Endothelial cell of umbilical vein (primary cell): ENCODE results near the gene STRBP. TPM values are rescaled to one million over a fixed set of nuclear protein-coding genes. Genes with fewer than 3 reads are reported as not detected.

Experiments
- BruUV-seq: library from RNA; stranded (reverse); fragments of 400-500 nt; replicated peaks from 2 replicates; lab custom pipeline; 2021; lab: Mats Ljungman, UMichigan
- CTCF ChIA-PET: fragments of 300-600, 350-600 bp; sonication (Branson Sonifier 250); formaldehyde crosslinking; loops from one replicate; lab custom pipeline; 2021; ENCODE audit warnings: antibody characterized with exemption, inconsistent platforms; lab: Charles Lee
- POLR2A ChIA-PET: fragments of 300-600, 350-600 bp; sonication (Branson Sonifier 250); formaldehyde crosslinking; loops from one replicate; lab custom pipeline; 2021; ENCODE audit warnings: antibody characterized with exemption, inconsistent platforms; lab: Charles Lee
- DNase-seq: peaks from one replicate; pipeline ENCODE4 v3.0.0-alpha.2; 2011; ENCODE audit warnings: low read depth, low spot score
- FAIRE-seq: peaks from 2 replicates; lab custom pipeline; 2011; peaks lifted over from hg19 to GRCh38; lab: Jason Lieb, UNC
- H2AFZ ChIP-seq: 2 replicates; pipeline ENCODE4 v1.6.0; 2012; ENCODE audit warnings: low read depth, low read length, control low read depth, inconsistent platforms
- H3K27ac ChIP-seq: 2 replicates; pipeline ENCODE4 v1.5.1; 2011; ENCODE audit warnings: low read depth, mild to moderate bottlenecking, control low read depth, low read length, moderate library complexity; ENCODE audit not compliant: insufficient read depth
- H3K27me3 ChIP-seq, 2 experiments: 2 replicates each; pipeline versions ENCODE4 v1.6.0 to v1.6.1; 2011; ENCODE audit warnings: low read length in 2 of 2, mixed read lengths in 1 of 2; ENCODE audit not compliant: control insufficient read depth in 2 of 2, insufficient read depth in 2 of 2
- H3K36me3 ChIP-seq, 2 experiments: 2 replicates in 1 of 2; 3 replicates in 1 of 2; pipeline ENCODE4 v1.5.1; 2011; ENCODE audit warnings: low read length in 2 of 2, mild to moderate bottlenecking in 1 of 2, moderate library complexity in 1 of 2; ENCODE audit not compliant: control insufficient read depth in 2 of 2, insufficient read depth in 2 of 2; ENCODE audit errors: extremely low read depth in 1 of 2
- H3K4me1 ChIP-seq: 3 replicates; pipeline ENCODE4 v1.5.1; 2011; ENCODE audit warnings: mild to moderate bottlenecking, low read length; ENCODE audit not compliant: control insufficient read depth, insufficient read depth; ENCODE audit errors: extremely low read depth
- H3K4me2 ChIP-seq: 2 replicates; pipeline ENCODE4 v1.6.1; 2011; ENCODE audit warnings: low read length, control low read depth, mixed read lengths; ENCODE audit not compliant: insufficient read depth
- H3K4me3 ChIP-seq, 3 experiments: fragments of 200-600 bp in 1 of 3; sonication (generic), shearing (Covaris generic) in 1 of 3; replicated peaks in 1 of 3; 2 replicates each; pipeline ENCODE4 v1.5.1; 2011 to 2016; ENCODE audit warnings: control low read depth in 3 of 3, low read length in 3 of 3, mild to moderate bottlenecking in 2 of 3, inconsistent platforms in 1 of 3, low read depth in 1 of 3, moderate library complexity in 1 of 3; ENCODE audit not compliant: insufficient read depth in 1 of 3
- H3K79me2 ChIP-seq: 2 replicates; pipeline ENCODE4 v1.6.0; 2012; ENCODE audit warnings: low read length, inconsistent platforms; ENCODE audit not compliant: control insufficient read depth, insufficient read depth
- H3K9ac ChIP-seq: replicated peaks from 2 replicates; pipeline ENCODE3; 2011; ENCODE audit warnings: low read length, control low read depth; ENCODE audit not compliant: insufficient read depth; ENCODE audit errors: extremely low read depth
- H3K9me1 ChIP-seq: replicated peaks from 3 replicates; pipeline ENCODE4 v1.6.0; 2011; ENCODE audit warnings: mild to moderate bottlenecking, low read length; ENCODE audit not compliant: control insufficient read depth, insufficient read depth; ENCODE audit errors: extremely low read depth
- H3K9me3 ChIP-seq: replicated peaks from 2 replicates; pipeline ENCODE4 v1.5.1; 2012; ENCODE audit warnings: low read length, inconsistent platforms; ENCODE audit not compliant: control insufficient read depth, insufficient read depth
- H4K20me1 ChIP-seq: replicated peaks from 2 replicates; pipeline ENCODE3; 2011; ENCODE audit warnings: mild to moderate bottlenecking, low read length; ENCODE audit not compliant: control insufficient read depth, insufficient read depth; ENCODE audit errors: extremely low read depth
- CTCF ChIP-seq, 2 donors: IDR thresholded peaks; 1 replicate in 1 of 2; 2 replicates in 1 of 2; pipeline ENCODE4 v1.5.1; 2011; ENCODE audit warnings: low read length in 2 of 2, mild to moderate bottlenecking in 2 of 2, moderate library complexity in 2 of 2, control low read depth in 1 of 2, inconsistent platforms in 1 of 2, low read depth in 1 of 2; ENCODE audit not compliant: insufficient read depth in 1 of 2; ENCODE audit errors: extremely low read depth in 1 of 2
- EZH2 ChIP-seq: IDR thresholded peaks from 2 replicates; pipeline ENCODE4 v1.6.1; 2012; ENCODE audit warnings: borderline replicate concordance, low read depth, mild to moderate bottlenecking, moderate library complexity, low read length, inconsistent platforms; ENCODE audit not compliant: severe bottlenecking
- GATA2 ChIP-seq: IDR thresholded peaks from 2 replicates; pipeline ENCODE4 v1.7.0; 2011; ENCODE audit warnings: low read depth, mild to moderate bottlenecking, moderate library complexity, mixed read lengths, low read length; ENCODE audit not compliant: insufficient read length, insufficient read depth
- JUN ChIP-seq: IDR thresholded peaks from 2 replicates; pipeline ENCODE4 v1.6.1; 2011; ENCODE audit warnings: borderline replicate concordance, low read depth; ENCODE audit not compliant: insufficient read length, insufficient read depth
- MAX ChIP-seq: IDR thresholded peaks from 2 replicates; pipeline ENCODE4 v1.6.1; 2011; ENCODE audit not compliant: insufficient read depth, insufficient read length
- MYC ChIP-seq: IDR thresholded peaks from one replicate; pipeline ENCODE4 v1.6.1; 2011; ENCODE audit warnings: mild to moderate bottlenecking, low read depth, low read length
- POLR2A ChIP-seq: IDR thresholded peaks from 2 replicates; pipeline ENCODE4 v1.6.1; 2012; ENCODE audit warnings: low read depth, mild to moderate bottlenecking, control low read depth, low read length
- POLR2AphosphoS5 ChIP-seq: IDR thresholded peaks from 2 replicates; pipeline ENCODE4 v1.6.1; 2012; ENCODE audit warnings: low read depth, mild to moderate bottlenecking, control low read depth, low read length, moderate library complexity; ENCODE audit not compliant: insufficient read depth
- dilution Hi-C: fragments of 300-500 bp; cut with MboI; formaldehyde crosslinking; loops from one replicate; pipeline ENCODE4 v1.15.0; 2019; ENCODE audit warnings: low sequenced_read_pairs; ENCODE audit not compliant: extremely low pct_ligation_motif_present
- intact Hi-C: fragments of 100-400 bp; cut with micrococcal nuclease; formaldehyde crosslinking; loops from one replicate; pipeline ENCODE4 v1.10.0; 2022
- polyA plus RNA-seq, 4 experiments: library from polyadenylated mRNA; depleted of rRNA in 3 of 4; stranded (reverse) in 3 of 4; unstranded in 1 of 4; fragments of >200 nt; gene quantifications; 2 replicates each; pipeline versions ENCODE4 v1.2.1 to v1.2.3, GENCODE V29; 2011 to 2012; ENCODE audit warnings: missing spikeins in 1 of 4
- total RNA-seq: library from RNA; stranded (reverse); gene quantifications from 2 replicates; pipeline ENCODE4 v1.2.3, GENCODE V29; 2021

The STRBP gene
- total and polyA plus RNA-seq, 2 donors (not counting 3 experiments of a cell fraction or from before 2014, with no cell fraction given): 7.7 to 15.4 TPM

- Histone ChIP-seq H3K36me3 (no peaks in the 10 kb centered on the region), H3K27ac (no peak overlapping the region), H4K20me1 (no peaks in the 10 kb centered on the region), H3K9me1 (no peaks in the 10 kb centered on the region), H3K79me2 (no peaks in the 10 kb centered on the region), H3K9me3 (no peaks in the 10 kb centered on the region), H3K9ac (no peak overlapping the region), H3K4me2 (no peak overlapping the region), H3K4me3 (no peak overlapping the region), H2AFZ (no peak overlapping the region), H3K27me3 (peaks cover 0 to 4% of the 10 kb centered on the region in 2 experiments), H3K4me1 (no peaks in the 10 kb centered on the region)
- no TSS peak for BruUV-seq
- DNase-seq: no peak
- intact Hi-C loops (no loop called here), dilution Hi-C loops (no loop called here)
- ChIA-PET POLR2A (interaction anchor here (0.5 kb wide), 1 partner anchor 9 kb away, joined by 3 read pairs; no protein-coding TSS in a partner anchor), CTCF (interaction anchor here (1.1 to 1.6 kb wide), 5 partner anchors 8 to 239 kb away, joined by 3 to 5 read pairs (median 3); no protein-coding TSS in a partner anchor)
- TF ChIP-seq POLR2AphosphoS5 (no peak), JUN (no peak), MAX (no peak), EZH2 (no peak), POLR2A (no peak), MYC (no peak), GATA2 (no peak), CTCF (IDR thresholded peaks at IDR 0.05; ENCODE audit: extremely low read depth in 1 of 2, insufficient read depth in 1 of 2, low read depth in 1 of 2, low read length in 2 of 2) (no peak)
- FAIRE-seq: no peak
Observed at GRCh38 chr9:123261006-123261677, 7.2 kb downstream of the STRBP start.
